ENCODE results near the gene TTC39B.
A peak's percentile ranks its signal among the peaks of the same experiment; 100 is the strongest.

TTC39B gene

DNA sequence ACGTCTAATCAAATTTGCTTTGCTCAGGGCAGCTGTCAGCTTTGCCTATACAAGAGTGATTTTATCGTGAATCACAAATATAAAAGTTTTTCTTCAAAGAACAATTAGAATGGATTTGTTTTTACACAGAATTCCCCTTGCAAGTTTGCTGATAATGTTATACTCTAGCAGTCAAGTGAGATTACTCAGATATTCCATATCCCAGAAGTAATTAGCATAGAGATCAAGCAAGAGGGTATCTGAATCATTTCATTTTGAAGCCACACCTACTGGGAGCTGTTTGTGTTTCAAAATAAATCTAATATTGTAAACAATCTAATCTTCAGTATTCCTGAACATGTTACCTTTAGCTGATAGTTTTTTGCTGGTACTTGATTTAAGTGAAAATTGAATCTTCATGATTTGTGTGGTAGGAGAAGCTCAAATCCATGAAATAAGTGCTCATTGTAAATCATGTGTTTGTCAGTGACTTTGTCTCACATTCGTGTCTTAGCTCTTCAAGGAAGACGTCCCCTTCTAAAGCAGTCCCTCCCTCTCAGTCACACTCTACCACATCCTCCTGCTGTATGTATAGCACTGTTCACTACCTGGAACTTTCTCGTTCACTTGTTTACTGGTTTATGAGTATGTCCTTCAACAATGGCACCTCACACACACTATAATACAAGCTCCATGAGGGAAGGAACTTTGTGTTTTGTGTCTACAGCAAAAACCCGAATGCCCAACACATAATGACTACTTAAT is 3.3 kb upstream of the TTC39B start:
- Histone ChIP-seq H3K27ac (no peak overlapping the region), H3K27me3 (peaks cover 55% of the 10 kb centered on the region), H3K9me3 (no peaks in the 10 kb centered on the region), H3K36me3 (no peaks in the 10 kb centered on the region), H3K4me3 (ENCODE audit: low read depth in 1 of 2, low read length in 1 of 2) (no peak overlapping the region), H3K4me1 (ENCODE audit: control insufficient read depth in 1 of 2, insufficient read depth in 1 of 2, low read depth in 1 of 2, low read length in 1 of 2) (peaks cover 18% of the 10 kb centered on the region in 2 experiments)
- TF ChIP-seq, protein P1, sequence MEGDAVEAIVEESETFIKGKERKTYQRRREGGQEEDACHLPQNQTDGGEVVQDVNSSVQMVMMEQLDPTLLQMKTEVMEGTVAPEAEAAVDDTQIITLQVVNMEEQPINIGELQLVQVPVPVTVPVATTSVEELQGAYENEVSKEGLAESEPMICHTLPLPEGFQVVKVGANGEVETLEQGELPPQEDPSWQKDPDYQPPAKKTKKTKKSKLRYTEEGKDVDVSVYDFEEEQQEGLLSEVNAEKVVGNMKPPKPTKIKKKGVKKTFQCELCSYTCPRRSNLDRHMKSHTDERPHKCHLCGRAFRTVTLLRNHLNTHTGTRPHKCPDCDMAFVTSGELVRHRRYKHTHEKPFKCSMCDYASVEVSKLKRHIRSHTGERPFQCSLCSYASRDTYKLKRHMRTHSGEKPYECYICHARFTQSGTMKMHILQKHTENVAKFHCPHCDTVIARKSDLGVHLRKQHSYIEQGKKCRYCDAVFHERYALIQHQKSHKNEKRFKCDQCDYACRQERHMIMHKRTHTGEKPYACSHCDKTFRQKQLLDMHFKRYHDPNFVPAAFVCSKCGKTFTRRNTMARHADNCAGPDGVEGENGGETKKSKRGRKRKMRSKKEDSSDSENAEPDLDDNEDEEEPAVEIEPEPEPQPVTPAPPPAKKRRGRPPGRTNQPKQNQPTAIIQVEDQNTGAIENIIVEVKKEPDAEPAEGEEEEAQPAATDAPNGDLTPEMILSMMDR (IDR thresholded peaks at IDR 0.05), result no peak

DNA sequence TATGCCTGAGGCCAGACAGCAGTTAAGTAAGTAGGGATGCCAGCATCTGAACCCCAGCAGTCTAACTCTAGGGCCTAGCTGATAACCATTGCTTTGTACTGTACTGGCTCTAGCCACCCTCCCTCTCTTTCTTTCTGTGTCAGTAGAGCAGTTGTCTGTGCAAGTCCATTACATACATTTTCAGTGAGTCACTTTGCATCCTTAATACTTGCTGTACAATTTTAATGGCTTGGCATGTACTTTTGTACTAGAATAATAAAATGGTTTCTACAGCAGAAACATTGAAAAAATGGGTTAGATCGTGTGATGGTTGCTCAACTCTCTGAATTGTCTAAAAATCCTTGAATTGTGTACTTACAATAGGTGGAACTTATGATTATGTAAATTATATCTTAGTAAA is 1.5 kb upstream of the TTC39B start:
- no peak overlapping the region for H3K4me3 ChIP-seq (ENCODE audit: low read depth in 1 of 2, low read length in 1 of 2)
- peaks cover 18% of the 10 kb centered on the region in 2 experiments for H3K4me1 ChIP-seq (ENCODE audit: control insufficient read depth in 1 of 2, insufficient read depth in 1 of 2, low read depth in 1 of 2, low read length in 1 of 2)

DNA sequence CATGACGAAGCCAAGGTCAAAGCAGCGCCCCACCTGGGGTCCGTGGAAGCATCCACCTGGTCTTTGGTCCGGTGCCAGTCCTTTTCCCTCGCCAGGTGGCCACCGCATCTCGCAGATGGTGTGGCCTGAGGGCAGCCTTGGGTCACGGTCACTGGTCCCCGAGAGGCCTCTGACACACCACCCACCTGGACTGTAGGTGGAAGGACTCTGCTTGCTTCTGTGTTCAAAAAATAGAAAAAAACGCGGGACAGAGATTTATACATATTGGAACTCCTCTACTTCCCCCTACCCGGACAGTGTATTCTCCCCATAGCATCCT is 466 bp upstream of the TTC39B start:
- TF ChIP-seq, protein P1 (IDR thresholded peaks at IDR 0.05), result no peak
- no peaks in the 10 kb centered on the region for H3K36me3 ChIP-seq
- peaks cover 18% of the 10 kb centered on the region in 2 experiments for H3K4me1 ChIP-seq (ENCODE audit: control insufficient read depth in 1 of 2, insufficient read depth in 1 of 2, low read depth in 1 of 2, low read length in 1 of 2)
- H3K9me3 ChIP-seq, result no peaks in the 10 kb centered on the region
- H3K27me3 ChIP-seq, result peaks cover 69% of the 10 kb centered on the region
- peak overlapping the region; percentile 65 to 89 for H3K4me3 ChIP-seq (ENCODE audit: low read depth in 1 of 2, low read length in 1 of 2)
- H3K27ac ChIP-seq, result no peak overlapping the region

More for the DNA sequence above, 1.5 kb upstream of the TTC39B start:
- no peaks in the 10 kb centered on the region for H3K36me3 ChIP-seq
- H3K9me3 ChIP-seq, result no peaks in the 10 kb centered on the region
- no peak overlapping the region for H3K27ac ChIP-seq
- peaks cover 69% of the 10 kb centered on the region for H3K27me3 ChIP-seq
- TF ChIP-seq, protein P1 (IDR thresholded peaks at IDR 0.05), result no peak

- H3K4me1 ChIP-seq (ENCODE audit: control insufficient read depth in 1 of 2, insufficient read depth in 1 of 2, low read depth in 1 of 2, low read length in 1 of 2), result peaks cover 18% of the 10 kb centered on the region in 2 experiments
- no peaks in the 10 kb centered on the region for H3K9me3 ChIP-seq
- H3K27me3 ChIP-seq, result peaks cover 69% of the 10 kb centered on the region
- TF ChIP-seq, protein P1 (IDR thresholded peaks at IDR 0.05), result no peak
- peak overlapping the region; percentile 65 to 89 for H3K4me3 ChIP-seq (ENCODE audit: low read depth in 1 of 2, low read length in 1 of 2)
- H3K27ac ChIP-seq, result no peak overlapping the region
- H3K36me3 ChIP-seq, result no peaks in the 10 kb centered on the region
These were observed 804 bp downstream of the TTC39B start for GRCh38 chr9:15306068-15306756.

DNA sequence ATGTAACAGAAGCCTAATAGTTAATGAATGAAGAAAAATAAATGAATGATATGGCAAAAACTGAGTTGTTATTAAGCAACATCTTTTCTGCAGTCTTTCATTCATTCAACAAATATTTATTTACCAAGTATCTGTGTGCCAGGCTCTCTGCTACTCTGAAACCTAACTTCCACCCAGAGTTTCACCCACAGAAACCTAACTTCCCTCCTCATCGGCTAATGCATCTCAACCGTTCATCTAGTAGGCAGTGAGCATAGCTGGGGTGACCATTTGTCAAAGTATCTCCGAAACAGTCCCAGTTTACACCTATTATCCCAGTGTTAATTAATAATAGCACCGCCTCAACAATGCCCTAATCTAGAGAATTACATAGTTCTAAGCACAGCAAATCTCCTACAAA is 1.5 kb downstream of the TTC39B start:
- H3K27me3 ChIP-seq, result peaks cover 65% of the 10 kb centered on the region
- TF ChIP-seq, protein P1 (IDR thresholded peaks at IDR 0.05), result no peak
- H3K36me3 ChIP-seq, result no peaks in the 10 kb centered on the region
- H3K4me1 ChIP-seq (ENCODE audit: control insufficient read depth in 1 of 2, insufficient read depth in 1 of 2, low read depth in 1 of 2, low read length in 1 of 2), result peaks cover 18% of the 10 kb centered on the region in 2 experiments
- no peak overlapping the region for H3K4me3 ChIP-seq (ENCODE audit: low read depth in 1 of 2, low read length in 1 of 2)
- no peaks in the 10 kb centered on the region for H3K9me3 ChIP-seq
- no peak overlapping the region for H3K27ac ChIP-seq

All from neutrophil (primary cell).